Activated CD8-positive, alpha-beta T cell treated with anti-CD3 and anti-CD28 coated beads for 36 hours (primary cell): ENCODE data around the gene SFI1. TPM values are rescaled to one million over a fixed set of nuclear protein-coding genes. Genes with fewer than 3 reads are reported as not detected.
A peak's percentile ranks its signal among the peaks of the same experiment; 100 is the strongest.

Experiments
- ATAC-seq: fragments of 200-7000 bp; cut with Tn5 transposase; one replicate; pipeline ENCODE4 v1.10.0; 2021; ENCODE audit warnings: mild to moderate bottlenecking, moderate library complexity
- CTCF ChIA-PET: fragments of 350-600 bp; sonication (Branson Sonifier 250); formaldehyde crosslinking; loops from one replicate; lab custom pipeline; 2021; ENCODE audit warnings: antibody characterized with exemption; lab: Charles Lee
- POLR2A ChIA-PET: fragments of 350-600 bp; sonication (Branson Sonifier 250); formaldehyde crosslinking; loops from one replicate; lab custom pipeline; 2021; ENCODE audit warnings: antibody characterized with exemption; lab: Charles Lee
- DNase-seq: peaks from one replicate; pipeline ENCODE4 v3.0.0-alpha.2; 2020
- H3K27ac Mint-ChIP-seq: one replicate; pipeline ENCODE4 v1.8.0; 2021; ENCODE audit warnings: mild to moderate bottlenecking, mixed read lengths
- H3K27me3 Mint-ChIP-seq: one replicate; pipeline ENCODE4 v1.8.0; 2021; ENCODE audit warnings: mixed read lengths
- H3K36me3 Mint-ChIP-seq: one replicate; pipeline ENCODE4 v1.8.0; 2021; ENCODE audit warnings: low read depth, mixed read lengths
- H3K4me1 Mint-ChIP-seq: one replicate; pipeline ENCODE4 v1.8.0; 2021; ENCODE audit warnings: low read depth, mixed read lengths
- H3K4me3 Mint-ChIP-seq: one replicate; pipeline ENCODE4 v1.8.0; 2021; ENCODE audit warnings: mild to moderate bottlenecking, moderate library complexity, mixed read lengths
- H3K9me3 Mint-ChIP-seq: one replicate; pipeline ENCODE4 v1.8.0; 2021; ENCODE audit warnings: mixed read lengths
- CTCF ChIP-seq: fragments of 200-600 bp; IDR thresholded peaks from one replicate; pipeline ENCODE4 v1.8.0; 2022; ENCODE audit warnings: antibody characterized with exemption, mild to moderate bottlenecking
- intact Hi-C: fragments of 100-400 bp; cut with micrococcal nuclease; formaldehyde crosslinking; loops from one replicate; pipeline ENCODE4 v1.10.0; 2022
- microRNA-seq: library from miRNA; unstranded; fragments of <30 nt; microRNA quantifications from one replicate; pipeline ENCODE4 v1.2.0, GENCODE V29; 2022; ENCODE audit warnings: borderline microRNAs expressed, borderline replicate concordance
- total RNA-seq, 2 experiments: library from RNA; stranded (reverse); gene quantifications; one replicate each; pipeline ENCODE4 v1.2.3, GENCODE V29; 2021

SFI1 gene
- total RNA-seq, 2 experiments from 2014 or later = 273 to 274 TPM

- Mint-ChIP-seq H3K27me3 (no peaks in the 10 kb centered on the region), H3K9me3 (no peaks in the 10 kb centered on the region), H3K4me3 (peak overlapping the region; percentile 82), H3K27ac (peak overlapping the region; percentile 88), H3K36me3 (no peaks in the 10 kb centered on the region), H3K4me1 (peaks cover 27% of the 10 kb centered on the region)
- intact Hi-C loops = loop anchor here (5.0 to 10.0 kb wide), 2 partner anchors 90 to 162 kb away; partner anchors contain the start of genes DEPDC5 and PRR14L
- ATAC-seq (no peak), DNase-seq (no peak)
- ChIA-PET CTCF (interaction anchor here (0.8 to 2.0 kb wide), 10 partner anchors 9 to 419 kb away, joined by 3 to 7 read pairs (median 4); partner anchors contain the start of gene DEPDC5), POLR2A (interaction anchor here (0.7 to 3.8 kb wide), 10 partner anchors 9 to 318 kb away, joined by 3 to 20 read pairs (median 4); partner anchors contain the start of gene DEPDC5)
- TF ChIP-seq CTCF = no peak
These were observed 166.3 kb downstream of the SFI1 start for GRCh38 chr22:31662668-31663037.

Small RNA genes lying within 50 kb of the gene (microRNA-seq; reads per million reads assigned to microRNA genes)
- gene MIR7109 = 0.91 reads per million

Other genes with a start within 250 kb of the SFI1 start
- 10 to 100 TPM; 18.2 to 19.6 TPM for gene PIK3IP1, start 204.0 kb upstream of the SFI1 start, total RNA-seq
- 10 to 100 TPM; 28.4 to 29.0 TPM for gene PATZ1, start 150.2 kb upstream of the SFI1 start, total RNA-seq
- 100 to 1,000 TPM; 118 to 130 TPM for gene DRG1, start 96.9 kb upstream of the SFI1 start, total RNA-seq
- gene EIF4ENIF1, start 6.7 kb upstream of the SFI1 start, total RNA-seq = 10 to 100 TPM; 50.3 to 50.5 TPM
- gene PISD, start 165.7 kb downstream of the SFI1 start, total RNA-seq = 10 to 100 TPM; 33.9 to 35.9 TPM